ENCODE data around the gene DDR2.

The DDR2 gene

DNA sequence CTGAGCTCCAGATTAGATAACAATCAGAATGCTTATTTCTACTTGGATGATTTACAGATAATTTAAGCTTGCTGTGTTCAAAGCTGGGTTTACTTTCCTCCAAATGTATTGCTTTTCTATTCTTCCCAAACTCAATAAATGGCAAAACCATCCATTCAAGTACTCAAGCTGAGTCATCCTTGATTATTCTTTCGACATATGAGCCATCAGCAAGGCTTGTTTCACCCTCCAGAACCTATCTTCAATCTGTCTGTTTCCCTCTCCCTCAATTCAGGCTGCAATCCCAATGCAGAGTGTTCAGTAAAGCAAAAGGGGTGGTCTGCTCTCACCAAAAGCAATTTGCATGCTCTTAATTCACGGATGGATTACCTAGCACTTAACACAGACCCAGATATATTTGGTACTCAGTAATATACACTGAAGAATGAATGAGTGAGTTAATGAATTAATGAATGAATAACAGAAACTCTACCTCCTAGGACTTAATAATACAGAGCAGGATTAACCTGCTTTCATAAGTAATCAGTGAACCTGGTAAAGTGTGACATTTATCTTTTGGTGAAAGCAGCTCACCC lies 41.9 kb downstream of the DDR2 start:
- no peak for DNase-seq

DNA sequence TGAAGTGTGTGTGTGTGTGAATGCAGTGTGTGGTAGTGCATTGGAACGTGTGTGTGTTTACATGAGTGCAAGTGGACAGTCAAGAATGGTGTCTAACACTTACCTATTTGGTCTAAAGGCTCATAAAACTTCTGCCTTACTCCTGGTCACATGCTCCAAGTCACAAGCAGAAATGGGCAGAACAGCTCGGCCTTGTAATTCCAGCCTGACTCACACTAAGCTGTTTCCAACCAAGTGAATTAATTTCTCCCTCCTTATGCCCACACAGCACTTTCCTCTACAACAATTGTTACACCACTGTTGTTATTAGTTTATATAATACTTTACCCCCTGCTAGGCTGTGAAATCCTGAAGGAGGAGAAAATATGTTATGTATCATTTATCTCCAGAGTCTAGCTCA lies 43.8 kb downstream of the DDR2 start:
- no peak for DNase-seq

DNA sequence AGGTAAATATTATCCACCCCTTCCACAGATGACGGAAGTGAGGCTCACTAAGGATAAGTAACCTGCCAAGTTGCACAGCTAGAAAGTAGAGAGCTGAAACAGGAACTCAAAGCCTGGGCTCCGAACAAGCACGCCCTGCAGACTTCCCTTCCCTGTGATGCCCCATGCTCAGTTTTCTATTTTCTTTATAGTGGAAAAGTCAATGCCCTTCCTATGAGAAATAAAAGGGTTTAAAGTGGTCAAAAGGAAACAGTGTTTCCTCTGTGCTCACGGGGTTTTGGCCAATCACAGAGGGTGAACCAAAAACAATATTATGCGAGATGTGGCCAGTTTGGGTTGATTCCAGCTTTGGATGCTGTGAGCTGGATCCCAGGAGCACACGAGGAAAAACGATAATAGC lies 44.5 kb downstream of the DDR2 start:
- DNase-seq, result no peak

DNA sequence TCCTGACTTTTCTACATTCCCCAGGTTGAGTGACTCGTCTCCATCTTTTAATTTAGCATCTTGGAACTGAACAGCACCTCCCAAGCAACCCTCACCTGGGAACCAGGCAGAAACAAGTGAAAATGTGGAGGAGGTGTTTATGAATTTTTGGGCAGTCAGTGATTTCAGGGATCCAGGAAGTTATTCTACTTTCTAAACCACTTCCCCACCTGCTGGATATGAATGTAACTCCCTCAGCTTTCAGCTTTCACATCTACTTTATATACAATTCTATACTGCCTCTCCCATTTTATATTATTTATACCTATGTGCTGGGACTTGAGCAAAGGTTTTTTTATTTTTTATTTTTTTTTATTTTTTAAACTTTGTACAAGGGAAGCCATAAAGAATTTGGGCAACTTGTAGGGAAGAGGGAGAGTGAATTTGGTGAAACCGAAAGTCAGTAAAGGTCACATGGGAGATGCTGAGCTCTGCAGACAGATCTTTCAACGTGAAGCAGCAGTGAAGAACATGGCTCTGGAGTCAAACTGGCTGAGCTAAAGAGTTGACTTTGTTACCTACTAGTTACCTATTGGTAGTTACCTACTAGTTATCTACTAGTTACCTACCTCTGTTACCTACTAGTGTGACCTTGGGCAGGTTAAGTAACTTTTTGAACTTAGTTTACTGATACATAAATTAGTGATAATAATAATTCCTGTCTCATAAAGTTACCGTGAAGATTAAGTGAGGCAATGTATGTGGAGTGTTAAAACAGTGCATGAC lies 45.5 kb downstream of the DDR2 start:
- no peak for DNase-seq

DNA sequence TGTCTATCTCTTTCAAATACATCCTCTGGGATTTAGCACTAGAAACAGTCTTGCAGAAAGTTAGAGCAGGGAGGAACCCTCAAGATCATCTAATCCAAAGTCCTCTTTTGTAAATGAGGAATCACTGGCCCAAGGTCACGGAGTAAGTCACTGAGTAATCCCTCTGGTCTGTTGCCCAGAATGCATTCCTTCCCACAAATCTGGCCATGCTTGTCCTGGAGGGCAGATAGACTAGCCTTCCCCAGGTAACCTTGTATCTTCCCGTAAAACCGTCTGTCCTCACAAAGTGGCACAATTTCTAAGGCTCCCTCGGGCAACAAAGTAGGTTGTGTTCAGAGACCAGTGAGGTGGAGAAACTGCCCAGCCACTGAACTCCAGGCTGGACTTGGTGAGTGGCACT lies 46.2 kb downstream of the DDR2 start:
- DNase-seq, result no peak

DNA sequence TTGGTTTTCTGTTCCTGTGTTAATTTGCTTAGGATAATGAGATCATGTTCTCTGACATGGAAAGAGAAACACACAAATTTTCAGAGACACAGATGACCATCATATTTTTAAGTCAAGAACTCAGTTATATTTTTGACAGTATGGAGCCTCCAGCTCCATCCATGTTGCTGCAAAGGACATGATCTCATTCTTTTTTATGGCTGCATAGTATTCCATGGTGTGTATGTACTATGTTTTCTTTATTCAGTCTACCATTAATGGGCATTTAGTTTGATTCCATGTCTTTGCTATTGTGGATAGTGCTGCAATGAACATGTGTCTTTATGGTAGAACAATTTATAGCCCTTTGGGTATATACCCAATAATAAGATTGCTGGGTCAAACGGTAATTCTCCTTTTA lies 47.0 kb downstream of the DDR2 start:
- no peak for DNase-seq

DNA sequence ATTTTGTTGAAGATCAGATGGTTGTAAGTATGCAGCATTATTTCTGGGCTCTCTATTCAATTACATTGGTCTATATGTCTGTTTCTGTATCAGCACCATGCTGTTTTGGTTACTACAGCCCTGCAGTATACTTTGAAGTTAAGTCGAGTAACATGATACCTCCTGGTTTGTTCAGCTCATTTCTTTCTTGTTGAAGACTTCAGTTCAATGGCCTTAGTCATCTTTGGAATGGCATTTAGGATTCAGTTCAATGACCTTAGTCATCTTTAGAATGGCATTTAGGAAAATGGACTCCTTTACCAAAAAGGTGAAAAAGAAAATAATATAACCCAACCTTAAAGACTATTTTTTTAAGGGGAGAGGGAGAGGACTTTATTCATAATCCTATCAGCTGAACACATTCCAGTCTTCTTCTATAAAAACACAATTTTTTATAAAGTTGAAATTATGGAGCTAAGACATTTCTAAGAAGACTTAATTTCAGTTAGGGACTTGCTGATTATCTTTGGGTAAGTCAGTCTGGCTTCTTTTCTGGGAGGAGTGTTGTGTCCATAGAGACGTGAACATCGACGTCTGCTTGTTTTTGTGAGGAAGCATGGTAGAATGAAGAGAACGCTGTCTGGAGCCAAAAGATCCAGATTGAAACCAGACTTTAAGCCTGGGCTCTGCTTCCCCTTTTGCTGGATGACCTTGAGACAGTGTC lies 48.3 kb downstream of the DDR2 start:
- no peak for DNase-seq

DNA sequence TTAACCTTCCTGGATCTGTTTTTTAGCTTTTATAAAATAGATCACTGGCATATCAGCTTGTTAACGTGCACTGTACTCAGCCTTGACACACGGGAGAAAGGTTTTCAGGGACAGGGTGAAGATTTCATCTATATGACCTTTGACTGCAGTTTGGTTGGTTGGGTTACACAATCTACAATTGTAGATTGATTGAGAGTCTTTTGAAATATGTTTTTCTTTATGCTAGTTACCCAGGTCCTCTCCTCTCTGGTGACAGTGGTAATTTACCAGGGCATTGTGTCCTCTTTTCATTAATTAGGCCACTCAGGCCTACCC lies 48.8 kb downstream of the DDR2 start:
- DNase-seq, result no peak

DNA sequence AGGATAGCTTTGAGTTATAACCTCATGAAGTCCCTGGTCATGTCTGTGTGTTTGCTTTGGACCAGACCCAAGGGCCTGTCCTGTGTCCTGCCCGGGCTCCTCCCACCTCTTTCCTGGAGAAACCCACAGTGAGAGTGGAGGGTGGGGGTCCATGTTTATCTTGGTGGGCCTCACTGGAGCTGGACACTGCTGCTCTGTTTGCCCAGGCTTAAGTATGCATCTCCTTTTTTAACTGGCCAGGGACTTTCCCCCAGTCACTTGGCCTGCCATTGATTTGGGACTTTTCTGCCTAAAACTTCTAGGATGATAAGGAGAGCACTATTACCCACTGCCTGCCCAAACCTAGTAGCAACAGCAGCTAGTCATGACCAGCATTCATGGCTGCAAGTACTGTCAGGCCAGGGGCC lies 49.8 kb downstream of the DDR2 start:
- DNase-seq, result no peak

DNA sequence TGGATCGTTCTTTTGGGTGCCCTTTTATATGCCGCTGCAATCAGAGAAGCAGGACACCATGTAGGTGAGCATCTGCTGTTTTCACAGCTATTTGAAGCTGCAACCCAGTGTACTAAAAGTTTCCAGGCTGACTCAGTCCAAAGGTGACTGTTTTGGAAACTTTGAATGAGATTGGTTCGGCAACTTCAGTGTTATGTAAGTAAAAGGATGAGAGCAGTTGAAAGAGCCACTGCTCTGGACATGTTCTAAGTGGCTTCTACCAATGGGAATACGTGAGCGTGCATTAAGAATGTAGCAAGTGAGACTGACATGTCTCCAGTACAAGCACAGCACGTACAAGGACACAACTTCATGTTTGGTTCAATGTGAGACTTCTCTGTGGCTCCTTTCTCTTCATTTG lies 55.6 kb downstream of the DDR2 start:
- DNase-seq, result no peak

DNA sequence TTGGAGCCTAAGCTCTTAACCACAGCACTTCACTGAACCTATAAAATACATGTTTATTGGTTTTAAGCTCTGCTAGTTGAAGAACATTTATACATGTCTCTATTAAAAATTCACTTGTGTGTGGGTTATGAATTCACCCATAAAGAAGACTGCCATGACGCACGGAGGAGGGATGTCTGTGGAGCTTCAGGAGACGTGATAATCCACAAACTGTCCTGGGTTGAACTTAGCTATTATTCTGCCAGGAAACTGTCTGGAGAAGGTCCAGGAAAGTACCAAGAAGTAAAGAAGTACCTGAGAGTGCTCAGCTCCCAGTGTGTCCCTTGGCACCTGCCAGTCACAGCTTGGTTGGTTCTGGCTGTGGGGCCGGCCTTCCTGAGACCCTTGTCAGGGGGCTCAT lies 56.3 kb downstream of the DDR2 start:
- DNase-seq, result no peak

DNA sequence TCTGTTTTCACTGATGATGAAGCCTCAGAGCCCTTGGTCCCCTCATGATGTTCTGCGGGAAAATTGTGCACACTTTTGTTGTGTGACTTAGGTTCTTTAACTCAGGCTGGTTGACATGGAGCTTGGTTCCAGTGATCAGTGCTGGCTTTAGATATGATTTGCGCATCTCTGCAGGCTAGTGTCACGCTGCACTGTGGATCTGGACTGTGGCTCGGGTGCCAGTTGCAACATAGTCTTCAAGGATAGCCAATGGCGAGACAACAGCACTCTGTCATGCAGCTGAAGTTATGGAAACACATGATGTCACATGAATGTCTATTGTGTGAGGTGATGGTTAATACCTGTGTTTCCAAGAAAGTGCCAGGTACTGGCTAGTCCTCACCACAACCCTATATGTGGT lies 56.7 kb downstream of the DDR2 start:
- DNase-seq, result no peak

DNA sequence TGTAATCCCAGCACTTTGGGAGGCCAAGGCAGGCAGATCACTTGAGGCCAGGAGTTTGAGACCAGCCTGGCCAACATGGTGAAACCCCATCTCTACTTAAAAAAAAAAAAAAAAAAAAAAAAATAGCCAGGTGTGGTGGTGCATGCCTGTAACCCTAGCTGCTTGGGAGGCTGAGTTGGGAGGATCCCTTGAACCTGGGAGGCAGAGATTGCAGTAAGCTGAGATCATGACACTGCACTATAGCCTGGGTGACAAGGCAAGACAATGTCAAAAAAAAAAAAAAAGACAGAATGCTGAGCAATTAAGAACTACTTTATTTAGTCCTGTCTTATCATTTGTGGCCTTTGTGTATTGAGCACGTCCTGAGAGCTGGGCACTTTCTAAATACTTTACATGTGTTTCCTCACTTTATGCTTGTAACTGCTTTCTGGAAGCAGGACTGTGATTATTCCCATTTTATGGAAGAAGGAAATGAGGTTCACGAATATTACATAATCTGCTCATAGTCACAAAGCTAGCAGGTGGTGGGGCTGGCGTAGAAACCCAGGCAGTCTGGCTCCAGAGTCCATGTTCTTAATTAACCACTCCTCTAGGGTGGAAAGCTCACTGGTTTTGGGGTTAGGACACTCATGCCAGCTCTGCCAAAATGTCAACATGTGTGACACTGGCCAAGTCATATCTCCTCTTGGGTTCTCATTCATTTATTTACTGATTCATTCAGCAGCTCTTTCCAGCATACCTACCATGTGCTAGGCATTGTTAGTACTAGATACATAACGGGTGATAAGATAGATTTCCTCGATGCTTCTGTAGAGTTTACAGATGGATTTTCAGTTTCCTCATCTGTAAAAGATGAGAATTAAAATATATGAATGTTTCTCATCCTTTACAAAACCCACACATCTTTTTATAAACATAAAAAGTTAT lies 57.7 kb downstream of the DDR2 start:
- no peak for DNase-seq

DNA sequence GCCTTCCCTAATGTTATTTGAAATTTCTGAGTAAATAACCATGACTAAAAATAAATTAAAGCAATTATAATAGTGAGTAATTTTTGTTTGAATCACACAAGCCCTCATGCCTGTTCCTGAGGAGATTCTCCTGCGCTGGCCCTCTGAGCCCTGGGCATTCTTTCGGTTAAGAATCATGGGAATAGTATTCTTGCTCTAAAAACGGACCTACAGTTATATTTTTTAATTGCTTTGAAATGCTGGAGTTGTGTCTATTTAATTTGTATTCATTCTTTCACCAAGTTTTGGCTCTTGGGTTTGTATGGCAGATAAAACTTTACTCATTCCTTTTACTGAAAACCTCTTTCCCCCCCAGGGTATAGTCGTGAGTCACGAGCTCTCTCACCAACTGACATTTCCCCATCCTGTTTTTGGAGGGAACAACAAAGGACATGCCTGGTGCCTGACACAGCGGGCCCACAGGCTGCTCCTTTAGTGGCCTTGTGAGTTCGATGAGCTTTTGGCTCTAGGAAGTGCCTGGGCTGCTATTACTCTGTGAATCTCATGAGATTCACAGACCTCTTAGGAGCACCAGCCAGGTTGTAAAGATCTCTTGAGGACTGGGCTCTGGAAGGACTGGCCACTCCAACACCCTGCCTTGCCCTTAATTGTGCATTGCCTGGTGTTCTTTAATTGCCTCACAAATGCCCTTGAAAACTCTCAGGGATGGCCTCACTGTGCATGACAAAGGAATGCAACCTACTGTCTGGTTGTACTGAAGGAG lies 58.6 kb downstream of the DDR2 start:
- no peak for DNase-seq

DNA sequence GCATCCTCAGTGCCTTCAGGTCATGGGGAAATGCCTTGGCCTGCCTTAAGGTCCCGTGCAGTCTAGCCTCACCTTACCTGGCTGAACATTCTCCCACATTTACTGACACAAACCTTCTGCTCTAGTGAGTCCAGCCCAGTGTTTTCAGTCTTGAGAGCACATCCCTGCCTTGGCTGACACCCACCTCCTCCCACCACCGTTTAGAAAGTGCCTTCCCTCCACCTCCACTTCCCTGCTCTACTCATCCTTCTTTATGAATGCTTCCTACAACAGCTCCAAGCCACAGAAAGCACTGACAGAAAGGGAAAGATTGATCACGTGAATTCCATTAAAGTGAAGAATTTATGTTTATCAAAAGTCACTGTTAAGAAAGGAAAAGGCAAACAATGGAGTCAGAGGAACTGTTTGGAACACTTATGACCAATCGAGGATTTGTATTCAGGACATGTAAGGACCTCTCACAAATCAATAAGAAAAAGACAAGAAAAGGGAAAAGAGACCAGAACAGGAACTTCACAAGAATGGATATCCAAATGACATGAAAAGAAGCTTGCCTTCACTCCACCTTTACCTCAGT lies 59.8 kb downstream of the DDR2 start:
- no peak for DNase-seq

DNA sequence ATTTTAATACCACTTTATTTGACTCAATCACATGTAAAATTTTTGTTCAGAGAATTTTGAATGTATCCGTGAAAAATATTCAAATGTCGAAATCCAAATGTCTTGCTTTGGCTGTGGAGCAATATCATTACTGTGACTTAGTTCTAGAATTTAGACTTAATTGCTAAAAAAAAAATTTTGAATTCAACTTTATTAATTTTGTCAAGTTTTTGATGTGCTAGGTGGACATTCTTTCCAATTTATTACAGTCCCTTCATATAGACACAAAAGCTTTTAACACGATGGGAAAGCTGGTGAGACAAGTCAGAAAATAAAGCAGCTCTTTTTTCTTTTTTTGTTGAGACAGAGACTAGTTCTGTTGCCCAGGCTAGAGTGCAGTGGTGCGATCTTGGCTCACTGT lies 62.6 kb downstream of the DDR2 start:
- DNase-seq, result no peak

DNA sequence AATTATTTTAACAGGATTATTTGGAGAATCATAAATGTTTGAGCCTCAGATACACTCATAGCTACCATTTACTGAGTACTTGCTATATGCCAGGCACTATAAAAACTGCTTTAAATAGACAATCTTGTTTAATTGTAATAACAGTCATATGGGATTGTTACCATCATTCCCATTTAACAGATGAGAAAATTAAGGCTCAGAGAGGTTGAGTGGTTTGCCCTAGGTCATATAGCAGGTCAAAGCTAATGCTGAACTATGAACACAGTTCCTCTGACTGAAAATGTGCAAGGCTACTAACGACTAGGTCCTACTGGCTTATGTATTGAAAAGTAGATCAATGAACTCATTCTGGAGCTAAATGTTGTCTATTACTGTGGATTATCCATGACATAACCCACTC lies 63.4 kb downstream of the DDR2 start:
- no peak for DNase-seq

DNA sequence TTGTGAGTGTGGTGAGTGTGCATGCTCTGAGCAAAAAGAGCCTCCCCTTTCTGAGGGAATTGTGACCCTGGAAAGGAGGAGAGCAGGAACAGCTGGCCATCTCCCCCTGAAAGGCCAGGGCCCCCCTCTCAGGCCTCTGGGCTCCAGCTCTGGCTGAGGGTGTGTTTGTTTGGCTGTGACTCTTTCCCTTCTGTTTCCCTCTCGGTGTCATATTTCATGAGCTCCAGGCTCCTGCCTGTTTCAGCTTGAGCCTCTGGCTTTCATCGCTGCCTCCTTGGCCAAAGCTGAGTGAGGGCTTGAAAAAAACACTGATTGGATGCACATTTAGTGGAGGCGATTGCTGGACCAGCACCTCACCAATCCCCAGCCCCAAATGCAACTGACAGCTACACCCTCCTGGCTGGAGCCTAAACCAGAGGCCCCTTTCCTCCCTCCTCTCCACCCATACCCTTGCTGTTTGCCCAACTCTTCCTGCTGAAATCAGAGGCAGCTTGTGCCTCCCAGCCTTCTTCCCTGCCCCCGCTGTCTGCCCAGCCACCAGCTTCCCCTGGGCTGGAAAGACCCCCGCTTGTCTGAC lies 64.1 kb downstream of the DDR2 start:
- no peak for DNase-seq

DNA sequence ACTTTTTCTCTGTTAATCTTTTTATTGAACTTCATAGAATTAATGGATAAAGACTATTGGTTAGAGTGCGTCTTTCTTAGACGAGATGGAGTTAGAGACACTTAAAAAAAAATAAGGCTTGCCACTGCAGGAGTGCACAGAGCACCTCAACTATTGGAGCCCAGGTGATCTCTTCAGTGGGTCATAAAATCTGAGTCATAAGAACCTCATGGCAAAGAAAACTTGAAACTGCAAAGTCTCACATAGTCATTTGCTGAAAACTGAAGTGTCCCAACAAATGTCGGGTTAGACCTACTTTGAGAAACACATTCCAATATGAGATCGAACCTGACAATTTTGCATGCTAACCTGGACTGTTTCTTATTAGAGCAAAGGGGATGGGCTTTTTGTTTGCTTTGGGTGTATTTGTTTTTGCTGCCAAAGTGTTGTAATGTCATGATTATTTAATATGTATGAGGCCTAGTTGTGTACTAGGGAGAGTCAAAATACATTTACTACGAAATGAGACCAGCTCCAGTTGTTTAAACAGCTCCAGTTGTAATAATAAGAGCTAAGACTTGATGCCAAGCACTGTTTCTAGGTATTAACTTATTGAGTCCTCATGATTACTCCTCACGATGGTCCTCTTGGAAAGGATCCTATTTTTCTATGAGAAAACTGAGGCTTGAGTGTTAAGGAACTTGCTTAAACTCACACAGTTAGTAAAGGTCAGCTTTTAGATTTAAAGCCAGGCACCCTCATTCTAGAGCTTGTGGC lies 65.1 kb downstream of the DDR2 start:
- no peak for DNase-seq

DNA sequence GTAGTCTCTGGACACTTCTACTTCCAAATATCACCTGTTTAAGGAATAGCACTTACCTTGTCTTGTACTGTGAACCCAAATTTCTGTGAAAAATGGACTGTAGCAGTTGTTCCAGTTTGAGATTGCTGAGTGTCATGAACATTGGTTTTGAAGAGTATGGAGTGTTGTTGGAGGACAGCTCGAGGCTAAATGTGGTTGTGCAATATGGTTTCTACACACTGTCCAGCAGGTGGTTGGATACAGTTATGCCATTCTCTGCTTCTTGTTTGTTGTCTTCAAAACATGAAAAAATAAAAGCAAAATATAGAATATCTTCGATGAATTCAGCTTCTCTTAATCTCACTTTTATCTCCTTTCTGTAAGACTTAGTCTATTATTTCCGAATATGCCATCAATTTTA lies 67.1 kb downstream of the DDR2 start:
- no peak for DNase-seq

DNA sequence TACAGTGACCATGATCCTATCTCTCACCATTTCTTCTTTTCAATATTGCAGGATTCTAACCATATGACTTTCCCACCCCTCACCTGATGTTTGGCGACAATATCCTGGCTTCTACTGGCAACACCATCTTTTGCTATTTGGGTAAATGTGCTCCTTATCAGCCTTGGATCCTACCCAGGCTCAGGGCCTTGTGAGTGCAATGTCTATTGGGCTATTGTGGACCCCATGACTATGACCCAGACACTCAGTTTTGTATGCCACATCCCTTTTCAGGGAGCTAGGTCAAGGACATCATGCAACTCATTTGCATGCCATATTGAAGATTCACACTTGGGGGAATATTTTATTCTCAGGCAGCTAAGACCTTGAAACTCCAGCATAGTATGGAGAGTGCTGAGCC lies 67.9 kb downstream of the DDR2 start:
- no peak for DNase-seq
